BLaER1 (cell line): ENCODE results near the gene MSTO1.
"Not testable (repeated sequence)": the region's sequence is repeated elsewhere in the genome, so short reads cannot be mapped to it uniquely, and the experiment has no call there.

Experiments used
- H3K27ac ChIP-seq: shearing (Covaris generic); formaldehyde crosslinking; 2 replicates; pipeline ENCODE4 v1.8.1; 2022
- H3K27me3 ChIP-seq: shearing (Covaris generic); formaldehyde crosslinking; 2 replicates; pipeline ENCODE4 v1.8.1; 2022
- H3K36me3 ChIP-seq: shearing (Covaris generic); formaldehyde crosslinking; 2 replicates; pipeline ENCODE4 v1.8.1; 2022
- H3K4me1 ChIP-seq: shearing (Covaris generic); formaldehyde crosslinking; 2 replicates; pipeline ENCODE4 v1.8.1; 2022
- H3K4me2 ChIP-seq: shearing (Covaris generic); formaldehyde crosslinking; 2 replicates; pipeline ENCODE4 v1.8.1; 2022
- H3K4me3 ChIP-seq: shearing (Covaris generic); formaldehyde crosslinking; 2 replicates; pipeline ENCODE4 v1.8.1; 2022
- H3K9ac ChIP-seq: shearing (Covaris generic); formaldehyde crosslinking; 2 replicates; pipeline ENCODE4 v1.8.1; 2022
- H3K9me3 ChIP-seq: shearing (Covaris generic); formaldehyde crosslinking; 2 replicates; pipeline ENCODE4 v1.8.1; 2022
- H4K20me1 ChIP-seq: shearing (Covaris generic); formaldehyde crosslinking; 2 replicates; pipeline ENCODE4 v1.8.1; 2022
- Cebpa-rat ChIP-seq: shearing (Covaris generic); IDR thresholded peaks from 2 replicates; pipeline ENCODE4 v1.8.1; 2022

Gene MSTO1

GRCh38 chr1:155591770-155592169 is 18.2 kb upstream of the MSTO1 start:
- no peak for TF ChIP-seq Cebpa-rat
- Histone ChIP-seq H3K36me3 (peaks cover 12% of the 10 kb centered on the region; the same call in 1 of the 2 replicates), H3K9ac (no peak overlapping the region), H4K20me1 (no peaks in the 10 kb centered on the region), H3K27ac (no peak overlapping the region), H3K27me3 (no peaks in the 10 kb centered on the region), H3K4me2 (no peak overlapping the region), H3K9me3 (no peaks in the 10 kb centered on the region), H3K4me1 (no peaks in the 10 kb centered on the region), H3K4me3 (no peak overlapping the region)

GRCh38 chr1:155595877-155596474 is 14.0 kb upstream of the MSTO1 start:
- not testable (repeated sequence) for H3K27me3 ChIP-seq, H4K20me1 ChIP-seq, H3K9me3 ChIP-seq, H3K4me2 ChIP-seq, H3K4me3 ChIP-seq, H3K9ac ChIP-seq, H3K36me3 ChIP-seq, H3K27ac ChIP-seq
- H3K4me1 ChIP-seq: peaks cover 11% of the 10 kb centered on the region; the same call in 1 of the 2 replicates

GRCh38 chr1:155596864-155597263 is 13.2 kb upstream of the MSTO1 start:
- Histone ChIP-seq H3K4me3 (no peak overlapping the region), H3K27ac (no peak overlapping the region), H3K4me1 (peaks cover 11% of the 10 kb centered on the region; the same call in 1 of the 2 replicates), H3K36me3 (no peaks in the 10 kb centered on the region), H3K4me2 (no peak overlapping the region), H3K27me3 (no peaks in the 10 kb centered on the region), H4K20me1 (no peaks in the 10 kb centered on the region), H3K9ac (no peak overlapping the region), H3K9me3 (no peaks in the 10 kb centered on the region)
- TF ChIP-seq Cebpa-rat: no peak

- Histone ChIP-seq H3K4me2 (peak overlapping the region; percentile 54), H3K27ac (no peak overlapping the region), H3K27me3 (no peaks in the 10 kb centered on the region), H3K4me1 (peaks cover 11% of the 10 kb centered on the region; the same call in 1 of the 2 replicates), H4K20me1 (no peaks in the 10 kb centered on the region), H3K36me3 (no peaks in the 10 kb centered on the region), H3K9ac (0 out of 2 replicates have a peak overlapping the region, but pooled peaks have one; percentile 32), H3K9me3 (no peaks in the 10 kb centered on the region), H3K4me3 (no peak overlapping the region)
- no peak for TF ChIP-seq Cebpa-rat
These were observed 11.1 kb upstream of the MSTO1 start for GRCh38 chr1:155598842-155599331.

- not testable (repeated sequence) for H3K9ac ChIP-seq, H3K27ac ChIP-seq, H3K36me3 ChIP-seq, H4K20me1 ChIP-seq, H3K4me2 ChIP-seq, H3K4me3 ChIP-seq, H3K9me3 ChIP-seq, H3K27me3 ChIP-seq
- H3K4me1 ChIP-seq: peaks cover 11% of the 10 kb centered on the region; the same call in 1 of the 2 replicates
These were observed 10.0 kb upstream of the MSTO1 start for GRCh38 chr1:155599828-155600572.

GRCh38 chr1:155607708-155608107 is 2.3 kb upstream of the MSTO1 start:
- no peaks in the 10 kb centered on the region for H3K4me1 ChIP-seq
- TF ChIP-seq Cebpa-rat: no peak
- no peaks in the 10 kb centered on the region for H3K9me3 ChIP-seq
- no peak overlapping the region for H3K4me3 ChIP-seq
- H3K9ac ChIP-seq: no peak overlapping the region
- no peaks in the 10 kb centered on the region for H4K20me1 ChIP-seq
- no peak overlapping the region for H3K27ac ChIP-seq
- peaks cover 8% of the 10 kb centered on the region for H3K36me3 ChIP-seq
- no peaks in the 10 kb centered on the region for H3K27me3 ChIP-seq
- H3K4me2 ChIP-seq: no peak overlapping the region

- no peaks in the 10 kb centered on the region for H3K9me3 ChIP-seq
- no peaks in the 10 kb centered on the region for H4K20me1 ChIP-seq
- H3K4me3 ChIP-seq: no peak overlapping the region
- no peak overlapping the region for H3K9ac ChIP-seq
- no peak overlapping the region for H3K4me2 ChIP-seq
- no peak for TF ChIP-seq Cebpa-rat
- H3K36me3 ChIP-seq: peaks cover 17% of the 10 kb centered on the region
- no peak overlapping the region for H3K27ac ChIP-seq
- H3K27me3 ChIP-seq: no peaks in the 10 kb centered on the region
- H3K4me1 ChIP-seq: no peaks in the 10 kb centered on the region
These were observed 1.2 kb upstream of the MSTO1 start for GRCh38 chr1:155608888-155609225.

GRCh38 chr1:155610257-155610647 is 234 bp downstream of the MSTO1 start:
- Histone ChIP-seq H3K4me3 (peak overlapping the region; percentile 67), H3K36me3 (peaks cover 24% of the 10 kb centered on the region), H3K9ac (0 out of 2 replicates have a peak overlapping the region, but pooled peaks have one; percentile 64)
- not testable (repeated sequence) for H3K27ac ChIP-seq, H3K4me2 ChIP-seq, H4K20me1 ChIP-seq, H3K9me3 ChIP-seq, H3K27me3 ChIP-seq, H3K4me1 ChIP-seq

GRCh38 chr1:155613226-155613625 is 3.2 kb downstream of the MSTO1 start:
- not testable (repeated sequence) for H4K20me1 ChIP-seq, H3K4me1 ChIP-seq, H3K4me2 ChIP-seq, H3K27ac ChIP-seq, H3K9ac ChIP-seq, H3K27me3 ChIP-seq, H3K4me3 ChIP-seq, H3K9me3 ChIP-seq
- H3K36me3 ChIP-seq: peaks cover 28% of the 10 kb centered on the region

GRCh38 chr1:155622191-155622590 is 12.2 kb downstream of the MSTO1 start:
- H3K36me3 ChIP-seq: no peaks in the 10 kb centered on the region
- H3K4me3 ChIP-seq: no peak overlapping the region
- H4K20me1 ChIP-seq: no peaks in the 10 kb centered on the region
- no peak overlapping the region for H3K27ac ChIP-seq
- H3K27me3 ChIP-seq: no peaks in the 10 kb centered on the region
- no peak overlapping the region for H3K9ac ChIP-seq
- H3K4me1 ChIP-seq: no peaks in the 10 kb centered on the region
- no peak overlapping the region for H3K4me2 ChIP-seq
- H3K9me3 ChIP-seq: peaks cover 20% of the 10 kb centered on the region
- TF ChIP-seq Cebpa-rat: no peak
